ENCODE measurements around the gene GSTCD.
"Not testable (repeated sequence)": the region's sequence is repeated elsewhere in the genome, so short reads cannot be mapped to it uniquely, and the experiment has no call there.

GSTCD gene

DNA sequence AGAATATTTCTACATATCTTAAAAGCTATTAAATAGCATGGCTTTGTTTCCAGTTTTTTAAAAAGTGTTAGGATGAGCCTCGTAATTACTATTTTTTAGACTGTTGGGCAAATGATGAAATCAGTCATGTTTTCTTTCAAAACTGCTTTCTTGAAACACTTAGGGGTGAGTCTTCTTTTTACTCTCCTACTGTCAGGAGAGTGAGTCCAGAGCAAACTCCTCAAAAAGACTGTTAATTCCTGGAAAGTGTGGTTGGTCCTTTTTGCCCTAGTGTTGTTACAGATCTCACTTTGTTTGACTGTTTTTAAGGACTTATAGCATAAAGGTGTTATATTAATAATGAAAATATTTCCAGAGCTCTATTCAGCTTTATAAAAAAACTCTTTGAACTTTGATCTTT lies 6.3 kb downstream of the GSTCD start:
- no peak for DNase-seq (ENCODE audit: low read depth in 2 of 2)

DNA sequence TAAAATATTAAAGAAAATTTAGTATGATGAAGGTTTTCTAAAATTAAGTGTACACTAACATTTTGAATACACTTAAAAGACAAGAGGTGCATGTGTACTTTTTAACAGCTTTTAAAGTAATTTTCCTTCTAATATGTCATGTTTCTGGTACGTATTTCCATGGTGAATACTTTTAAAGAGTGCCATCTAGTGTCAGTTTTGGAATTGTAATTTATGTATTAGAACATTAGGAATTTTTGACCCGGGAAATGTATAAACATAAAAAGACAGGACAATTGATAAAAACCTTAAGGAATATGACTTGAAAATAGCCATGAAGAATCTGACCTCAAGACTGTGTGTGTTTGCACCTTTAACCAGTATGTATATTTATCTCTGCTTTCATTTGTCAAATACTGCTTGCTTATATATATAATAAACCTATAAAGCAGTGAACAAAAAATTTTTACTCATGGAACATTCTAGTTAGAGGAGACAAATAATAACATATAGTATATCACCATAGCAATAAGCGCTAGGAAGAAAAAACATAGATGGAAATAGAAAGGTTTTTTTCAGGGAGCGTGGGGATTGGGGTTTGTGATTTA lies 7.2 kb downstream of the GSTCD start:
- DNase-seq (ENCODE audit: low read depth in 2 of 2), result peak in 1 of 2 experiments; percentile 20

GRCh38 chr4:105719204-105719603 lies 10.6 kb downstream of the GSTCD start:
- no peak for DNase-seq (ENCODE audit: low read depth in 2 of 2)

DNA sequence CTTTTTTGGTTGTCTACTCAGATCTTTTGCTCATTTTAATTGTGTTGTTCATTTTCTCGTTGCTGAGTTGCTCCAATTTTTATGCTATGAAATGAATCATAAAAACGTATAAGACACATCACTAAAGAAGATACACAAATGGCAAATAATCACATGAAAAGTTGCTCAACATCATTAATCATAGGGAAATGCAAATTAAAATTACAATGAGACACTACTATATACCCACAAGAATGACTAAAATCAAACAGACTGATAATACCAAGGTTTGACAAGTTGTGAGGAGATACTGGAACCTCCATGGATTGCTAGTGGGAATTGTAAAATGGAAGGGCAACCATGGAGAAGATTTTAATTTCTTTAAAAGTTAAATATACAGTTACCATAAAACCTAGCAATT lies 17.0 kb downstream of the GSTCD start:
- DNase-seq (ENCODE audit: low read depth in 2 of 2), result no peak

- not testable (repeated sequence) for DNase-seq (ENCODE audit: low read depth in 2 of 2)
These were observed 21.3 kb downstream of the GSTCD start for GRCh38 chr4:105729895-105730294.

DNA sequence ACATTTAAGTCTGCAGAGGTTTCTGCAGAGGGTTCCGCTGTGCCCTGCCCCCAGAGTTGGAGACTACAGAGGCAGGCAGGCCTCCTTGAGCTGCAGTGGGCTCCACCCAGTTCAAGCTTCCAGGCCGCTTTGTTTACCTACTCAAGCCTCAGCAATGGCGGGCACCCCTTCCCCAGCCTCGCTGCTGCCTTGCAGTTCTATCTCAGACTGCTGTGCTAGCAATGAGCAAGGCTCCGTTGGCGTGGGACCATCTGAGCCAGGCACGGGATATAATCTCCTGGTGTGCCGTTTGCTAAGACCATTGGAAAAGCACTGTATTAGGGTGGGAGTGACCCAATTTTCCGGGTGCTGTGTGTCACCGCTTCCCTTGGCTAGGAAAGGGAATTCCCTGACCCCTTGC lies 26.6 kb downstream of the GSTCD start:
- not testable (repeated sequence) for DNase-seq (ENCODE audit: low read depth in 2 of 2)

DNA sequence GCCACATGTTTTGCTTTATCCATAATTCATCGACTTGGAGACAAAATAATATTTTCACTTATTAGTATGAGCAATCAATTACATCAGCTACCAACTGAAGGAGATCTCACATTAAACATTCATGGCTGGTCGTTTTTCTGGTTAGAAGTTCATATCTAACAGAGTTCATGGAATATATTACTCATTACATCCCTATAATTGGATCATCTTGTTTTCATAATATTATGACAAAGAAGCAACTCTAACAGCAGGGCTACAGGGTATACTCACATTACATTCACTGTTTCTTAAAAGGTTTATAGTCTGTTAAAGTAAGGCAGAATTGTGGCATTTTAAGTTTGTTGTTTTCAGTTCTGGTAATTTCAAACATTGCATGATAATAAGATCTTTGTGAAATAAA lies 33.0 kb downstream of the GSTCD start:
- no peak for DNase-seq (ENCODE audit: low read depth in 2 of 2)

GRCh38 chr4:105748222-105748621 lies 39.6 kb downstream of the GSTCD start:
- no peak for DNase-seq (ENCODE audit: low read depth in 2 of 2)

GRCh38 chr4:105751718-105752299 lies 43.2 kb downstream of the GSTCD start:
- no peak for DNase-seq (ENCODE audit: low read depth in 2 of 2)

DNA sequence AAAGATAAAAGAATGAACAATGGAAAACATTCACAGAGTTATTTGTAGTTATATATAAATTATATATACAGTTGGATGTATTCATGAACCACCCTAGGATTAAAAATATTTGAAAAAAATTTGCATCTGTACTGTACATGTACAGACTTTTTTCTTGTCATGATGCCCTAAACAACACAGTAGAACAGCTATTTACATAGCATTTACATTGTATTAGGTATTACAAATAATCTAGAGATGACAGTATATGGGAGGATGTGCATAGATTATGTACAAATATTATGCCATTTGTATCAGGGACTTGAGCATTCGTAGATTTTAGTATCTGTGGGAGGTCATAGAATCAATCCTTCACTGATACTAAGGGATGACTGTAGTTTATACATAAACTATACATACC lies 44.8 kb downstream of the GSTCD start:
- DNase-seq (ENCODE audit: low read depth in 2 of 2), result no peak

- DNase-seq (ENCODE audit: low read depth in 2 of 2), result no peak
These were observed 46.8 kb downstream of the GSTCD start for GRCh38 chr4:105755375-105755774.

- DNase-seq (ENCODE audit: low read depth in 2 of 2), result no peak
These were observed 50.4 kb downstream of the GSTCD start for GRCh38 chr4:105758958-105759357.

DNA sequence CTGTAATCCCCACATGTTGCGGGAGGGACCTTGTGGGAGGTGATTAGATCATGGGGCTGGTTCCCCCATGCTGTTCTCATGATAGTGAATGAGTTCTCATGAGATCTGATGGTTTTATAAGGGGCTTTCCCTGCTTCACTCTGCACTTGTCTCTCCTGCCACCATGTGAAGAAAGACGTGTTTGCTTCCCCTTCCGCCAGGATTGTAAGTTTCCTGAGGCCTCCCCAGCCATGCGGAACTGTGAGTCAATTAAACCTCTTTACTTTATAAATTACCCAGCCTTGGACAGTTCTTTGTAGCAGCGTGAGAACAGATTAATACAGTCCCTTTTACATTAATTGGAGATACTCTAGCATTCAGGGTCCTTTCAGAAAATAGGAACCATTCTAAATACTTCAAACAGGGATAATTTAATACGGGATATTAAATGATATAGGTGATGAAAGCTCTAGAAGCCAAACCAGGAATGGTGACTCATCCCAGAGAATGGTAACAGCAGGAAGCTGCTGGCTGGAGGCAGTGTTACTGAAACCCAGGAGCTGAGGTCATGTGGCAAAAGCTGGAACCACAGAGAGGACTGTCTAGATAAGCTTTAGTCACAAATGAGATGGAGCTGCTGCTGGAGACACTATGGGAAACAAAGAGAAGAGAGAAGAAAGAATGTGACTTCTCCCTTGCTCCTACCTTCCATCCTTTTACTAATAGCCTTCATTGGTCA lies 57.3 kb downstream of the GSTCD start:
- peak; percentile 59 to 60 for DNase-seq (ENCODE audit: low read depth in 2 of 2)

- DNase-seq (ENCODE audit: low read depth in 2 of 2), result no peak
These were observed 59.0 kb downstream of the GSTCD start for GRCh38 chr4:105767579-105767978.

DNA sequence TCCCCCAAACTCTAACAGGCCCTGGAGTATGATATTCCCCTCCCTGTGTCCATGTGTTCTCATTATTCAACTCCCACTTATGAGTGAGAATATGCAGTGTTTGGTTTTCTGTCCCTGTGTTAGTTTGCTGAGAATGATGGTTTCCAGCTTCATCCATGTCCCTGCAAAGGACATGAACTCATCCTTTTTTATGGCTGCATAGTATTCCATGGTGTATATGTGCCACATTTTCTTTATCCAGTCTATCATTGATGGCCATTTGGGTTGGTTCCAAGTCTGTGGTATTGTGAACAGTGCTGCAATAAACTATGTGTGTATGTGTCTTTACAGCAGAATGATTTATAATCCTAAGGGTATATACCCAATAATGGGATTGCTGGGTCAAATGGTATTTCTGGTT lies 61.9 kb downstream of the GSTCD start:
- DNase-seq (ENCODE audit: low read depth in 2 of 2), result not testable (repeated sequence)

DNA sequence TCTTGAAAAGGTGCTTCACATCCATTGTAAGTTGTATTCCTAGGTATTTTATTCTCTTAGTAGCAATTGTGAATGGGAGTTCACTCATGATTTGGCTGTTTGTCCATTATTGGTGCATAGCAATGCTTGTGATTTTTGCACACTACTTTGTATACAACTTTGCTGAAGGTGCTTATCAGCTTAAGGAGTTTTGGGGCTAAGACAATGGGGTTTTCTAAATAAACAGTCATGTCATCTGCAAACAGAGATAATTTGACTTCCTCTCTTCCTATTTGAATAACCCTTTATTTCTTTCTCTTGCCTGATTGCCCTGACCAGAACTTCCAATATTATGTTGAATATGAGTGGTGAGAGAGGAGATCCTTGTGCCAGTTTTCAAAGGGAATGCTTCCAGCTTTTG lies 63.5 kb downstream of the GSTCD start:
- DNase-seq (ENCODE audit: low read depth in 2 of 2), result not testable (repeated sequence)

DNA sequence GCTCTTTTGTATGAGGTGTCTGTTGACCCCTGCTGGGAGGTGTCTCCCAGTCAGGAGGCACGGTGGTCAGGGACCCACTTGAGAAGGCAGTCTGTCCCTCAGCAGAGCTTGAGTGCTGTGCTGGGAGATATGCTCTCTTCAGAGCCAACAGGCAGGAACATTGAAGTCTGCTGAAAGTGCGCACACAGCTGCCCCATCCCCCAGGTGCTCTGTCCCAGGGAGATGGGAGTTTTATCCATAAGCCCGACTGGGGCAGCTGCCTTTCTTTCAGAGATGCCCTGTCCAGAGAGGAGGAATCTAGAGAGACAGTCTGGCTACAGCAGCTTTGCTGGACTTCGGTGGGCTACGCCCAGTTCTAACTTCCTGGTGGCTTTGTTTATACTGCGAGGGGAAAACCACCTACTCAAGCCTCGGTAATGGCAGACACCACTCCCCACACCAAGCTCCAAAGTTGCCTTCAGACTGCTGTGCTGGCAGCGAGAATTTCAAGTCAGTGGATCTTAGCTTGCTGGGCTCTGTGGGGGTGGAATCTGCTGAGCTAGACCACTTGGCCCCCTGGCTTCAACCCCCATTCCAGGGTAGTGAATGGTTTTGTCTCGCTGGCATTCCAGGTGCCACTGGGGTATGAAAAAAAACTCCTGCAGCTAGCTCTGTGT lies 67.3 kb downstream of the GSTCD start:
- DNase-seq (ENCODE audit: low read depth in 2 of 2), result not testable (repeated sequence)

DNA sequence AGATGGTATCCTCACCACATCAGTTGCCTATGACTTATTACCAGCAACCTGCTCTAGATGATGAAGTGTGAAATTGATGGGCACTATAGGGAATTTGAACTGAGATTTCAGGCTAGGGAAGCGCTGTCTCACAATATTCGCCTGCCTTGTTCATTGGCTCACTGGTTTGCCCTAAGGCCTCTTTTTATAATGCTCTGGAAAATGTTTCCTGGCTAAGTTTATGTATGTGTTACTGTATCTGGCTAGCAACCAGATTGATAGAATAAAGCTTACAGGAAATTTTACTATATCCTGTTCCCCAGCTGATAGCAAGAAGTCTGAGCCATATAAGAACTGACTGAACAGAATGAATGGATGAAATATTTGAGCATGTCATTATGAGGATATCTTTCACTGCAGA lies 71.6 kb downstream of the GSTCD start:
- DNase-seq (ENCODE audit: low read depth in 2 of 2), result no peak

GRCh38 chr4:105784761-105785160 lies 76.2 kb downstream of the GSTCD start:
- no peak for DNase-seq (ENCODE audit: low read depth in 2 of 2)

DNA sequence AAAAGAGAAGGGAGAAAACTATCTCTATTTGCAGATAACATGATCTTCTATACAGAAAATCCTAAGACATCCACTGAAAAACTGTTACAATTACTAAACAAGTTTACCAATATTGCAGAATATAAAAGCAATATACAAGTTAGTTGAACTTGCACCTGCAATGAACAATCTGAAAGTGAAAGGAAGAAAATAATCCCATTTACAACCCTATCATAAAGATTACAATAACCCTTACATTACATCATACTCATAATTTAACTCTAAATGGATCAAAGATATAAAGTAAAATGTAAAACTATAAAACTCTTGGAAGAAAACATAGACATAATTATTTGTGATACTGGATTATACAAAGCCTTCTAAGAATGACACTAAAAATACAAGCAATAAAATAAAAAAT lies 77.2 kb downstream of the GSTCD start:
- DNase-seq (ENCODE audit: low read depth in 2 of 2), result no peak

- no peak for DNase-seq (ENCODE audit: low read depth in 2 of 2)
These were observed 78.2 kb downstream of the GSTCD start for GRCh38 chr4:105786748-105787147.

- DNase-seq (ENCODE audit: low read depth in 2 of 2), result no peak
These were observed 88.6 kb downstream of the GSTCD start for GRCh38 chr4:105797225-105797624.
